Endometrial microvascular endothelial cells (primary cell): ENCODE measurements around the gene BMPR1B. TPM values are rescaled to one million over a fixed set of nuclear protein-coding genes. Genes with fewer than 3 reads are reported as not detected.
"Not testable (repeated sequence)": the region's sequence is repeated elsewhere in the genome, so short reads cannot be mapped to it uniquely, and the experiment has no call there.

ENCODE experiments used
- in situ Hi-C: cut with HindIII; loops from 2 replicates; pipeline ENCODE4 v1.10.0; 2017; ENCODE audit warnings: low sequenced_read_pairs, low pct_unique_long_range_greater_than_20kb; ENCODE audit errors: inconsistent ontology term
- total RNA-seq: library from RNA; depleted of rRNA; stranded (reverse); fragments of >200 nt; gene quantifications from one replicate; pipeline ENCODE4 v1.2.3, GENCODE V29; 2015; ENCODE audit errors: inconsistent ontology term

Gene BMPR1B
- total RNA-seq, 1 donor from 2014 or later = not detected

GRCh38 chr4:95050980-95051701, 293.4 kb downstream of the BMPR1B start:
- in situ Hi-C loops = no loop called here

- in situ Hi-C loops = no loop called here
Observed at GRCh38 chr4:95051702-95052020, 293.9 kb downstream of the BMPR1B start.

- in situ Hi-C loops = no loop called here
Observed at GRCh38 chr4:95058991-95059390, 301.2 kb downstream of the BMPR1B start.

DNA sequence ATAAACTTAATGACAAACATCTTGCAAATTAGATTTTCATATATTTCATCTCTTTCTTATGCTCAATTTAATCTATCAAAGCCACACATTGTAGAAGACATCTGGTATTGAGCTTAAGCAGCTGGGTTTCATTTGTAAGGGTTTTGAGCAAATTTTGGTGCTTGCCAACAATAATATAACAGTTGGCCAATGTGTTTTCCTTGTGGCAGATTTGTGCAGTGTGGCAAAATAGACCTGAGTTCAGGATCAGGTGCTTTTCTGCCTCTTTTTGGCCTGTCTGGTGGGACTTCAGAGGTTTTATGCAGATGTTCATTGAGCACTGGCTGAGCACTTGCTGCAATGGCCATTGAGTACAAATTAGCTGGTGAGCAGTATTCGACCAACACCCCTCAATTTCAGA, 301.9 kb downstream of the BMPR1B start:
- in situ Hi-C loops = no loop called here

DNA sequence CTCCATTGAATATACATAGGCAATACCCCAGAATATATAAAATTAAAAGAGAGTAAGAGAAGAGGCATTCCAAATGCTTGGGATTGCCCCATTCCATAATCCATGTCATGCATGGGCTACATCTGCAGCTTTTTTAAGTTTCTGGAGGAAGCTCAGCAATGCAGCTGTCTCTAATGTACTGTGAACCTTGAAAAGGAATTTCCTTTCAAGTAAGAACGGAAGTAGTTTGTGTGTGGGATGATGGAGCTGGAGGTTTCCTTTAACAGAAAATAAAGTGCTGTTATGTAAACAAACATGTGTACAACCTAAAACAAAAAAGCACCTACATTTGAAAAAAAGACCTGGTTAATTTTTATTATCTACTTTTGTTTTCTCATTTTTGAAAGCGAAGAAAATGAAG, 303.5 kb downstream of the BMPR1B start:
- in situ Hi-C loops = no loop called here

GRCh38 chr4:95061801-95062200, 304.0 kb downstream of the BMPR1B start:
- in situ Hi-C loops = not testable (repeated sequence)

- in situ Hi-C loops = no loop called here
Observed at GRCh38 chr4:95066050-95066449, 308.3 kb downstream of the BMPR1B start.

GRCh38 chr4:95068401-95068800, 310.6 kb downstream of the BMPR1B start:
- in situ Hi-C loops = no loop called here

GRCh38 chr4:95068818-95069478, 311.2 kb downstream of the BMPR1B start:
- in situ Hi-C loops = no loop called here

GRCh38 chr4:95071851-95072250, 314.1 kb downstream of the BMPR1B start:
- in situ Hi-C loops = no loop called here

DNA sequence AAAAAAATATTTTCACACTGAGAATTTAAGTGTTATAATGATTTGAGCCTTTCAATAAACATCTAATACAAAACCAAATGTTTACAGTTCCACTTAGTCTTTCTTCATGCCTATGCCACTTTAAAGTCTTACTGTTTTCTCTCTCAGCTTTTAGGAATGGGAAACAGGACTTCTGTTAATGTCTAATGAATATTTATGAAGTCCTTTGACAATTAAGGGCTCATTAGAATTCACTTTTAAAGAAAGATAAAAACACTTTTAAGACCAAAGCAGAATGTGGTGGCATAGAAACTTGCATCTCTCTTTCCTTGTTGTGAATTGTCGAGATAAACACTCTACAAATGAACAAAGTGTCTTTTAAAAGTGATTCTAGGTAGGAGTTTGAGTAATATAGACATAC, 315.9 kb downstream of the BMPR1B start:
- in situ Hi-C loops = no loop called here

DNA sequence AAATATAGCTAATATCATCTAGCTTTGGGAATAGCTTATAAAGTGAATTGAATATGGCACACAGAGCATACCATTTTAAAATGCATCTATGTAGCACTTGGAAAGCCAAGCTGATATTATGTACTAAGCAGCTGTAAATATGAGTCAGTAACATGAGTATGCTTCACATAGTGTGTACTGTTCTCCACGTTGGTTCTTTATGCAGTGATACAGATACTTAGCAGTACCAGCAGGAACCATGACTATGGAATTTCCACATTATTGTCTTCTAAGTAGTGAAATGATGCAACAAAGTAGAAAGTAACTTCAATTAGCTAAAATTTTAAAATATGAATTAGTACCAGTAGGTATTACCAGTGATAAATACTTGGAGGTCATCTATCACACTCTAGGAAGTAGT, 320.1 kb downstream of the BMPR1B start:
- in situ Hi-C loops = no loop called here

DNA sequence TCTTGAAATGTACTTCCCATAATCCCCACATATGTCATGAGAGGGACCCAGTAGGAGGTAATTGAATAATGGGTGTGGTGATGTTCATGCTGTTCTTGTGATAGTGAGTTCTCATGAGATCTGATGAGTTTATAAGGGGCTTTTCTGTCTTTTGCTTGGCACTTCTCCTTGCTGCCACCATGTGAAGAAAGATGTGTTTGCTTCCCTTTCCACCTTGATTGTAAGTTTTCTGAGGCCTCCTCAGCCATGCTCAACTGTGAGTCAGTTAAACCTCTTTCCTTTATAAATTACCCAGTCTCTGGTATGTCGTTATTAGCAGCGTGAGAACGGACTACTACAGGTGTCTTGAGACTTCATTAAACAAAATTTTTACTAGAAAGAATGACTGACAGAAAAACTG, 323.2 kb downstream of the BMPR1B start:
- in situ Hi-C loops = no loop called here

DNA sequence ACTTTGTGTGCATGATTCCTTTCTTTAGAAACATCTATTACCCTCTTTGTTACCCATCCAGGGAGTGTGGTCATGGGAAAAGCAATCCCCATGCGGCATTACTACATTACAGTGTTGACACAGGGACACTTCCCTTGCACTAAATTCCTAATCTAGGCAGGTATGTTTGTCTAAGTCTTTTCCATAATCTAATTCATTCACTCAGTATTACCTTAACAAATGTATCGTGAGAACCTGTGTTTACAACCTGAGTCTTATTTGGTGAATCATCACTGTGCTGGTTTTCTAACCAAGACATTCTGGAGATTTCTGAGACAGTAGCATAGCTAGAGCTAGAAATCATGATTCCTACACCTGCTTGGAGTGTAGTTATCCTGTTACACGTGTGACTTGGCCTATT, 326.8 kb downstream of the BMPR1B start:
- in situ Hi-C loops = no loop called here

DNA sequence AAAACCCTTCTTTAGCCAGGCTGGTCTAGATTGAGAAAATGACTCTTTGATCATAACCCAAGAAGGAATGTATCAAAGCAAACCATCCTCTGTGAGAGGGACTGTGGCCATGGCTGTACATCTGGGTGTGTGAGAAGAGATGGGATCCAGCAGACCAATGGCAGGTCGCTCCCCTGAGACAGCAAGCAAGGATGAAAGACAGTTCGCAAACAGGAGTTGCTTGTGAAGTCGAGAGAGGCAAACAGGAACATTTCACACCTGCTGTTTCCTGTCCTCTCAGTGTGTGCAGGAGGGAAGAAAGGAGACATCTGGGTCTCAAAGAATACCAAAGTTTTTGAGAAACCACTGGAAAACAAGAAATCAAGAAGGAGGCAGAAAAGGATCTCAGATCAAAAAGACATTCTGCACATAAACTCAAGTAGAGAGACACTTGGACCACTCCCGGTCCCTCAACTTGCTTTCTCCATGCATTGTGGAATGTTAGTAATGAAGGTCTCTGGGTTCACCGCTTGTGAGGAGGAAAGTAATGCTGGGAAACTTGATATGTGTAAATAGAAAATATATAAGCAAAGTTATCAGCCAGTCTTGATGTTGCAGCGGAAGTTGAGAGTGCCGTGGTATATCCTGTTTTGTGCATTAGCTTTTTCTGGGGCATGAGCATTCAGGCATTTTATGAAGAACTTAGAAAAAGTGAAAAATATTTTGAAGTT, 327.5 kb downstream of the BMPR1B start:
- in situ Hi-C loops = no loop called here

DNA sequence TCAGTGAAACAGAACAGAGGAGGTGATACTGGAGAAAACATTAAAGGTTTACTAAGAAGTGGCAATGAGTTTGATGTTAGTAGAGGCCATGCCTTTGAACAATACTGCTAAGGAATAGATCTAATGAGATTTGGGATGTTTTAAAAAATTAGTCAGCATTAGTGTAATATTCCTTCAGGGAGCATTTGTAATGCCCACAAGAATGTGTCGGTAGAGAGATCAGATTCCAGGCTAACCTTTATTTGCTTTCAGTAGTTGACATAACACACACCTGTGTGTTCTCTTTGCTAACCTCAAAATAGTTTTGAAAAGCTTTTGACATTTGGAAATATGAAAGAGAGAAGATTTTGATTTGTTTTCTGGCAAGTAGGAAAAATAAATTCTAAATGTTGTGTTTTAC, 328.8 kb downstream of the BMPR1B start:
- in situ Hi-C loops = no loop called here

GRCh38 chr4:95087657-95088455, 330.1 kb downstream of the BMPR1B start:
- in situ Hi-C loops = no loop called here

DNA sequence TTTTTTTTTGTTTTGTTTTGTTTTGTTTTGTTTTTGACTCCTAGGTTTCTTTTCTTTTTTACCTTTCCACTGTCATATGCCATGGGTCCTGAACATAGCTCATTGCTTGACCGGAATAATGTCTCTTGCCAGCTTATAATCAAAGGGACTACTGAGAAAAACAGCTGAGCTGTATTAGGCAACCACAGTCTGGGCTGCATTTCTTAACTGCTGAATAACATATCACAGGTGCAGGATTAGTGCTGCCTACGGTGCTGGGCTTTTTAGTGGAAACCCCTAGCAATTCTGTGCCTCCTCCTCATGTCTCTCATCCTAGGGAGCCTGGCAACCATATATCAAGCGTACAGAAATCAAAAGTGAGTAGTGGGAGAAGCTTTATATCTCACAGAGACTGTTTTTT, 333.5 kb downstream of the BMPR1B start:
- in situ Hi-C loops = no loop called here

DNA sequence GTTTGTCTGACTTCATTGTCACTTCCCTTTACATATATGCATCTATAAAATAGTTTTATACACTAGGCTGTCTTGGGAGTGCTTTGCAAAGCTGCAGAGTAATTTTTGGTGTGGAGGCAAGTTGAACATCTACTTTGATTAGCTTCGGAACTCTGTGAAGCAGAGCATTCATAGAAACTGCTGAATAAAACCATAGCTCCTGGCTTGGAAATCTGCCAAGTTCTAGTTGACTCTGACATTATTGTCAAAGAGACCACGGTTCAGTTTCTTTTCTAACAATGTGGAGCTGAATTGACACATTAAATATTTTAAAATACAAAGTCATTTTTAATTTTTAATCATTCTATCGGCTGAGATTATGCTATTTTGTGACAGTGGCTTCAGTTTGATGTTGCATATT, 335.0 kb downstream of the BMPR1B start:
- in situ Hi-C loops = no loop called here
